ENCODE results near the gene TBC1D5. TPM values are rescaled to one million over a fixed set of nuclear protein-coding genes. Genes with fewer than 3 reads are reported as not detected.
"Not testable (repeated sequence)": the region's sequence is repeated elsewhere in the genome, so short reads cannot be mapped to it uniquely, and the experiment has no call there.

Gene TBC1D5
- total RNA-seq, 2 experiments from 2014 or later, result 53.9 to 56.9 TPM

DNA sequence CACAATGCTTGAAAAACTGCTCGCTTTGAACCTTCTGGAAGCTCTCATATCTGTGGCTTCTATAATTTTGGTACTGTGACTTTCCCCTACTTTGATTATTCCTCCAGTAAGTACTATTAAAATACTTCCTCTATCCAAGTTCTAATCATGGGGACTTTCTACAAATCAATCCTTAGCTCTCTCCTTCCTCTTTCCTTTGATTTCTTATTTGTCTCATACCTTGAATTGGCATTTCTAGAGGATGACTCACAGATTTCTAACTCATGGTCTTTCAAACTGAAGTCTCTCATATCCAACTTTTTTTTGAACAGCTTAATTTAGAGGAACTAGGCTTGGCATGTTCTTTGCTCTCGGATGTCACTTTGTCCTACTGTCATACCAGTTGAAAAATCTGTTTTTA lies 241.8 kb downstream of the TBC1D5 start:
- no peaks in the 10 kb centered on the region for H3K27me3 Mint-ChIP-seq
- ChIA-PET POLR2A (no interaction called here), CTCF (no interaction called here)

GRCh38 chr3:17494117-17494809 lies 248.2 kb downstream of the TBC1D5 start:
- POLR2A ChIA-PET, result no interaction called here
- ATAC-seq (no peak), DNase-seq (no peak)
- CTCF ChIA-PET, result no interaction called here
- Mint-ChIP-seq H3K9me3 (ENCODE audit: low read depth) (peaks cover 21% of the 10 kb centered on the region), H3K4me1 (no peaks in the 10 kb centered on the region), H3K36me3 (ENCODE audit: low read depth) (peaks cover 15% of the 10 kb centered on the region), H3K4me3 (no peak overlapping the region), H3K27ac (no peak overlapping the region), H3K27me3 (no peaks in the 10 kb centered on the region)
- intact Hi-C loops (cut with DNase I, micrococcal nuclease), result no loop called here

More for the DNA sequence above, 241.8 kb downstream of the TBC1D5 start:
- no peak overlapping the region for H3K4me3 Mint-ChIP-seq
- no peak overlapping the region for H3K27ac Mint-ChIP-seq
- H3K9me3 Mint-ChIP-seq (ENCODE audit: low read depth), result no peaks in the 10 kb centered on the region
- no peak for DNase-seq
- ATAC-seq, result no peak
- intact Hi-C loops (cut with DNase I, micrococcal nuclease), result no loop called here
- H3K4me1 Mint-ChIP-seq, result no peaks in the 10 kb centered on the region
- peaks cover 4% of the 10 kb centered on the region for H3K36me3 Mint-ChIP-seq (ENCODE audit: low read depth)

DNA sequence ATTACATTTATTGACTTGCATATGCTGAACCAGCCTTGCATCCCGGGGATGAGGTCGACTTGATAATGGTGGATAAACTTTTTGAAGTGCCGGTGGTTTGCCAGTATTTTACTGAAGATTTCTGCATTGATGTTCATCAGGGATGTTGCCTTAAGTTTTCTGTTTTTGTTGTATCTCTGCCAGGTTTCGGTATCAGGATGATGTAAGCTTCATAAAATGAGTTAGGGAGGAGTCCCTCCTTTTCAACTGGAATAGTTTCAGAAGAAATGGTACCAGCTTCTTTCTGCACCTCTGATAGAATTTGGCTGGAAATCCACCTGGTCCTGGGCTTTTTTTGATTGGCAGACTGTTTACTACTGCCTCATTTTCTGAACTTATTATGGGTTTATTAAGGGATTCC lies 250.8 kb downstream of the TBC1D5 start:
- CTCF ChIA-PET, result interaction anchor here (0.6 to 1.5 kb wide), 2 partner anchors 31 to 350 kb away, joined by 3 to 5 read pairs; no protein-coding TSS in a partner anchor
- H3K27me3 Mint-ChIP-seq, result no peaks in the 10 kb centered on the region

GRCh38 chr3:17491190-17491589 lies 251.2 kb downstream of the TBC1D5 start:
- H3K27me3 Mint-ChIP-seq; DNase-seq; intact Hi-C loops (cut with DNase I, micrococcal nuclease); H3K4me1 Mint-ChIP-seq; H3K4me3 Mint-ChIP-seq; ATAC-seq; H3K27ac Mint-ChIP-seq; POLR2A ChIA-PET: not testable (repeated sequence)
- Mint-ChIP-seq H3K36me3 (ENCODE audit: low read depth) (peaks cover 23% of the 10 kb centered on the region), H3K9me3 (ENCODE audit: low read depth) (peaks cover 26% of the 10 kb centered on the region)
- CTCF ChIA-PET, result interaction anchor here (0.6 to 1.5 kb wide), 2 partner anchors 30 to 350 kb away, joined by 3 to 5 read pairs; no protein-coding TSS in a partner anchor

More for the DNA sequence above, 250.8 kb downstream of the TBC1D5 start:
- H3K27ac Mint-ChIP-seq, result no peak overlapping the region
- H3K36me3 Mint-ChIP-seq (ENCODE audit: low read depth), result peaks cover 19% of the 10 kb centered on the region
- no peak overlapping the region for H3K4me3 Mint-ChIP-seq
- intact Hi-C loops (cut with DNase I, micrococcal nuclease), result no loop called here
- DNase-seq, result no peak
- peaks cover 26% of the 10 kb centered on the region for H3K9me3 Mint-ChIP-seq (ENCODE audit: low read depth)
- no peaks in the 10 kb centered on the region for H3K4me1 Mint-ChIP-seq
- POLR2A ChIA-PET, result no interaction called here
- no peak for ATAC-seq

GRCh38 chr3:17489139-17489538 lies 253.3 kb downstream of the TBC1D5 start:
- no peak overlapping the region for H3K27ac Mint-ChIP-seq
- peaks cover 21% of the 10 kb centered on the region for H3K36me3 Mint-ChIP-seq (ENCODE audit: low read depth)
- CTCF ChIA-PET, result no interaction called here
- no peak overlapping the region for H3K4me3 Mint-ChIP-seq
- no peaks in the 10 kb centered on the region for H3K27me3 Mint-ChIP-seq
- no peak for ATAC-seq
- DNase-seq, result no peak
- intact Hi-C loops (cut with DNase I, micrococcal nuclease), result no loop called here
- H3K9me3 Mint-ChIP-seq (ENCODE audit: low read depth), result peaks cover 26% of the 10 kb centered on the region
- no peaks in the 10 kb centered on the region for H3K4me1 Mint-ChIP-seq
- POLR2A ChIA-PET, result no interaction called here

DNA sequence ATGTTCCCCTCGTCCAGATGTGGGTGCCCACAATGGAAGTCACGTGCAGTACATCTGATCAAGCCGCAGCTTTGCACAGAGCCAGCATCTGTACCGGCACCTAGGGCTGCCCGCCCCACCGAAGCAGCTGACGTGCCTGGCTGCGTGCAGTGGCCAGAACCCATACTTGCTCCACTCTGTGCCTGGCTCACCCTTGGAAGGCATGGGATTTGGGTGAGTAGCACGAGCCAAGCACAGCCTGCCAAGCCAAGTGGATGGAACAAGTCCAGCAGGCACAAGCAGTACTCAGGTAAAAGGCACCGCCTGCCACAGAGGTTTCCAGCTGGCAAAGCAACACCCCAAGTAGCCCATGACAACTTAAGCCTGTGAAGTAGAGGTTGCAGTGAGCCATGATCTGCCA lies 261.3 kb downstream of the TBC1D5 start:
- intact Hi-C loops (cut with DNase I, micrococcal nuclease), result no loop called here
- H3K4me3 Mint-ChIP-seq, result no peak overlapping the region
- CTCF ChIA-PET, result no interaction called here
- H3K9me3 Mint-ChIP-seq (ENCODE audit: low read depth), result no peaks in the 10 kb centered on the region
- ATAC-seq (no peak), DNase-seq (no peak)
- no peaks in the 10 kb centered on the region for H3K36me3 Mint-ChIP-seq (ENCODE audit: low read depth)
- POLR2A ChIA-PET, result no interaction called here
- no peak overlapping the region for H3K27ac Mint-ChIP-seq
- no peaks in the 10 kb centered on the region for H3K27me3 Mint-ChIP-seq
- no peaks in the 10 kb centered on the region for H3K4me1 Mint-ChIP-seq

- DNase-seq, result no peak
- Mint-ChIP-seq H3K9me3 (ENCODE audit: low read depth) (no peaks in the 10 kb centered on the region), H3K4me1 (no peaks in the 10 kb centered on the region), H3K27me3 (no peaks in the 10 kb centered on the region), H3K36me3 (ENCODE audit: low read depth) (no peaks in the 10 kb centered on the region), H3K4me3 (no peak overlapping the region), H3K27ac (no peak overlapping the region)
- intact Hi-C loops (cut with DNase I, micrococcal nuclease), result no loop called here
- POLR2A ChIA-PET, result no interaction called here
- CTCF ChIA-PET, result interaction anchor here (0.9 kb wide), 1 partner anchor 18 kb away, joined by 3 read pairs; no protein-coding TSS in a partner anchor
- ATAC-seq, result no peak
These were observed 262.6 kb downstream of the TBC1D5 start for GRCh38 chr3:17479681-17480405.

GRCh38 chr3:17478673-17479072 lies 263.8 kb downstream of the TBC1D5 start:
- Mint-ChIP-seq H3K27me3 (no peaks in the 10 kb centered on the region), H3K36me3 (ENCODE audit: low read depth) (no peaks in the 10 kb centered on the region), H3K9me3 (ENCODE audit: low read depth) (no peaks in the 10 kb centered on the region), H3K27ac (no peak overlapping the region), H3K4me1 (no peaks in the 10 kb centered on the region), H3K4me3 (no peak overlapping the region)
- ChIA-PET POLR2A (no interaction called here), CTCF (no interaction called here)
- DNase-seq (no peak), ATAC-seq (no peak)
- intact Hi-C loops (cut with DNase I, micrococcal nuclease), result no loop called here

DNA sequence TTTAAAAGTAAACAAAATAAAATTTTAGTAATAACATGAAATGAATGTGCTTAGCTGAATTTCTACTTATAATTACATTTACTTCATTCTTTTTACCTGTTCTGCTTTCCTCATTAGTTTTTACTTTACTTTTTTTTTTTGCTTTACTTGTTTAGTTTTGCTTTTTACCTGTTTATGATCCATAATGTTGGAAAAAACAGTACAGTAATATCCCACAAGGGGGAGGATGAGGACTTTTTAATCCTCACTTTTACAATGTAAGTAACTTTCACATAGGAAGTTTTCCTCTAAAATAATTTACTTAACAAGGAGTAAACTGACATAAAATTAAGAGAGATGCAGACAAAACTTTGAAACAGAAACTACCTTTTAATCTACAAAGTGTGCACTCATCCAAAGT lies 268.7 kb downstream of the TBC1D5 start:
- Mint-ChIP-seq H3K36me3 (ENCODE audit: low read depth) (peaks cover 3% of the 10 kb centered on the region), H3K4me1 (no peaks in the 10 kb centered on the region), H3K27ac (no peak overlapping the region), H3K4me3 (no peak overlapping the region), H3K27me3 (no peaks in the 10 kb centered on the region), H3K9me3 (ENCODE audit: low read depth) (no peaks in the 10 kb centered on the region)
- DNase-seq, result no peak
- POLR2A ChIA-PET, result no interaction called here
- no peak for ATAC-seq
- CTCF ChIA-PET, result interaction anchor here (0.9 kb wide), 1 partner anchor 14 kb away, joined by 3 read pairs; no protein-coding TSS in a partner anchor
- intact Hi-C loops (cut with DNase I, micrococcal nuclease), result no loop called here

DNA sequence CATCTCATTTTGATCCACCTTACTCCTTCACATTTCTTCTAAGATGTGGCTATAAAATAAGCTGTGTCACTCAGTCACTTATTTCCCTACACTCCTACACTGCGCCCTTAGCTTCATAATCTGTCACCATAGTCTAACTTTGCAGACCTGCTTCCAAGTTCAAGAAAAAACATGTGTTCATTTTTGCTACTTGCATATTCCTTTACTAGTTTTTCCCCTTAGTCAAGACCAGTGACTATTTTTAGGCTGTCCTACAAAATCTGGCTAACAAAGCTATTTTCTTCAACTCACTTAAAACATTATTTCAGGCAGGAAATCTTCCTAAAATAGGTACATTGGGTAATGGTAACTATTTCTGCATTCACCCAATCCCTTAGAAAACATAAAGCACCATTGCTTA lies 272.5 kb downstream of the TBC1D5 start:
- H3K9me3 Mint-ChIP-seq (ENCODE audit: low read depth), result no peaks in the 10 kb centered on the region
- intact Hi-C loops (cut with DNase I, micrococcal nuclease), result no loop called here
- no peak for ATAC-seq
- peaks cover 3% of the 10 kb centered on the region for H3K36me3 Mint-ChIP-seq (ENCODE audit: low read depth)
- no peak overlapping the region for H3K4me3 Mint-ChIP-seq
- H3K27ac Mint-ChIP-seq, result no peak overlapping the region
- POLR2A ChIA-PET, result interaction anchor here (0.6 kb wide), 1 partner anchor 1531 kb away, joined by 3 read pairs; no protein-coding TSS in a partner anchor
- H3K4me1 Mint-ChIP-seq, result no peaks in the 10 kb centered on the region
- no peaks in the 10 kb centered on the region for H3K27me3 Mint-ChIP-seq
- no peak for DNase-seq
- CTCF ChIA-PET, result interaction anchor here (0.7 kb wide), 1 partner anchor 613 kb away, joined by 4 read pairs; no protein-coding TSS in a partner anchor

GRCh38 chr3:17469520-17469919 lies 272.9 kb downstream of the TBC1D5 start:
- H3K27me3 Mint-ChIP-seq, result no peaks in the 10 kb centered on the region
- H3K36me3 Mint-ChIP-seq (ENCODE audit: low read depth), result peaks cover 3% of the 10 kb centered on the region
- no peak for DNase-seq
- H3K9me3 Mint-ChIP-seq (ENCODE audit: low read depth), result no peaks in the 10 kb centered on the region
- no peaks in the 10 kb centered on the region for H3K4me1 Mint-ChIP-seq
- POLR2A ChIA-PET, result no interaction called here
- CTCF ChIA-PET, result interaction anchor here (0.7 kb wide), 1 partner anchor 614 kb away, joined by 4 read pairs; no protein-coding TSS in a partner anchor
- intact Hi-C loops (cut with DNase I, micrococcal nuclease), result no loop called here
- no peak overlapping the region for H3K27ac Mint-ChIP-seq
- no peak for ATAC-seq
- no peak overlapping the region for H3K4me3 Mint-ChIP-seq

GRCh38 chr3:17466028-17466427 lies 276.4 kb downstream of the TBC1D5 start:
- CTCF ChIA-PET, result interaction anchor here (0.6 kb wide), 1 partner anchor 21 kb away, joined by 4 read pairs; no protein-coding TSS in a partner anchor
- H3K9me3 Mint-ChIP-seq (ENCODE audit: low read depth), result no peaks in the 10 kb centered on the region
- POLR2A ChIA-PET, result no interaction called here

More at GRCh38 chr3:17466028-17466427, 276.4 kb downstream of the TBC1D5 start:
- ATAC-seq (no peak), DNase-seq (no peak)
- H3K4me1 Mint-ChIP-seq, result no peaks in the 10 kb centered on the region
- H3K36me3 Mint-ChIP-seq (ENCODE audit: low read depth), result peaks cover 4% of the 10 kb centered on the region
- H3K4me3 Mint-ChIP-seq, result no peak overlapping the region
- intact Hi-C loops (cut with DNase I, micrococcal nuclease), result no loop called here
- no peak overlapping the region for H3K27ac Mint-ChIP-seq
- H3K27me3 Mint-ChIP-seq, result no peaks in the 10 kb centered on the region
